Measurements from ENCODE around the gene MYL1.

MYL1 gene

DNA sequence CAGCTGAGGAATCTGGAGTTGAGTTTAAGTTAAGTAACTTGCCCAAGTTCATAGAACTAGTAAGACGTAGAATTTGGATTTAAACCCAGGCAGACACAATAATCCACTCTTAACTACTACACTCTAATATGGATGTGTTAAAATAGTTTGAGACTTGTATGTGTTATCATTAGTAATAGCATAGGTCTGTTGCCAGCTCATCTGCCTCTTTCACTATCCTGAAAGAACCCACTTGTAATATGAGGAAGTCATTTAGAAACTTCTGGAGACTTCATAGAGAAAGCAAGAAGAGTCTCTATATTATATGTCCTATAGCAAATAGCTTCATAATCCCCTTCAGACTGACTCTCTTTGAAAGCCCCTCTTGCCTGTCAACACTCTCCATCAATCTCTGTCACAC is 46.7 kb downstream of the MYL1 start:
- Histone ChIP-seq H3K4me1 (ENCODE audit: control insufficient read depth, insufficient read depth, low read length) (no peaks in the 10 kb centered on the region), H3K36me3 (ENCODE audit: control insufficient read depth in 2 of 2, insufficient read depth in 2 of 2, low read length in 2 of 2) (no peaks in the 10 kb centered on the region), H3K4me3 (ENCODE audit: low read length in 2 of 2) (no peak overlapping the region), H3K9ac (ENCODE audit: low read length in 2 of 2) (no peak overlapping the region), H3K27me3 (ENCODE audit: control insufficient read depth in 1 of 2, insufficient read depth in 2 of 2, low read length in 2 of 2) (no peaks in the 10 kb centered on the region), H3K9me3 (ENCODE audit: control insufficient read depth in 2 of 2, low read length in 2 of 2) (no peaks in the 10 kb centered on the region), H3K27ac (ENCODE audit: low read length) (no peak overlapping the region)

- no peaks in the 10 kb centered on the region for H3K27me3 ChIP-seq (ENCODE audit: control insufficient read depth in 1 of 2, insufficient read depth in 2 of 2, low read length in 2 of 2)
- H3K9me3 ChIP-seq (ENCODE audit: control insufficient read depth in 2 of 2, low read length in 2 of 2) = no peaks in the 10 kb centered on the region
- no peak overlapping the region for H3K4me3 ChIP-seq (ENCODE audit: low read length in 2 of 2)
- no peaks in the 10 kb centered on the region for H3K36me3 ChIP-seq (ENCODE audit: control insufficient read depth in 2 of 2, insufficient read depth in 2 of 2, low read length in 2 of 2)
- no peak overlapping the region for H3K9ac ChIP-seq (ENCODE audit: low read length in 2 of 2)
- no peak overlapping the region for H3K27ac ChIP-seq (ENCODE audit: low read length)
- no peaks in the 10 kb centered on the region for H3K4me1 ChIP-seq (ENCODE audit: control insufficient read depth, insufficient read depth, low read length)
These were observed 47.3 kb downstream of the MYL1 start for GRCh38 chr2:210267698-210268097.

DNA sequence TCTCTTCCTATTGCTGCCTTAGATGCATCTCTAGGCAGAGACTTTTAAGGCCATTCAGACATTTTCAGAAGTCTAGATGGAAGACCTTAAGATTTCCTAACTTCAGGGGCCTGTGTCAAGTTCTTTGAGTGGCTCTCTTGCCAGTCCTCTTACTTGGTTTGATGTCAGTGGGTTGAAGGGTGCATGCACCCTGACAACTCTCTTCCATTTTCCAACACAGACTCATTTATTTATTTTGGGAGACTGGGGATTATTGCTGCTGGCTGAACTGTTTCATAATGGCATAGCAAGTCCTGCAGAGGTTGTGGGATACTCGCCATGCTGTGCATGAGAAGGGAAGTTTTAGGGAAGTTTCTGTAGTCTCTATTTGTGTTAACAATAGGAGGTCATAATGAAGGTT is 50.7 kb downstream of the MYL1 start:
- Histone ChIP-seq H3K9me3 (ENCODE audit: control insufficient read depth in 2 of 2, low read length in 2 of 2) (no peaks in the 10 kb centered on the region), H3K9ac (ENCODE audit: low read length in 2 of 2) (no peak overlapping the region), H3K27me3 (ENCODE audit: control insufficient read depth in 1 of 2, insufficient read depth in 2 of 2, low read length in 2 of 2) (no peaks in the 10 kb centered on the region), H3K4me1 (ENCODE audit: control insufficient read depth, insufficient read depth, low read length) (no peaks in the 10 kb centered on the region), H3K27ac (ENCODE audit: low read length) (no peak overlapping the region), H3K36me3 (ENCODE audit: control insufficient read depth in 2 of 2, insufficient read depth in 2 of 2, low read length in 2 of 2) (no peaks in the 10 kb centered on the region), H3K4me3 (ENCODE audit: low read length in 2 of 2) (no peak overlapping the region)

- Histone ChIP-seq H3K9ac (ENCODE audit: low read length in 2 of 2) (no peak overlapping the region), H3K27ac (ENCODE audit: low read length) (no peak overlapping the region), H3K36me3 (ENCODE audit: control insufficient read depth in 2 of 2, insufficient read depth in 2 of 2, low read length in 2 of 2) (no peaks in the 10 kb centered on the region), H3K4me1 (ENCODE audit: control insufficient read depth, insufficient read depth, low read length) (no peaks in the 10 kb centered on the region), H3K4me3 (ENCODE audit: low read length in 2 of 2) (no peak overlapping the region), H3K27me3 (ENCODE audit: control insufficient read depth in 1 of 2, insufficient read depth in 2 of 2, low read length in 2 of 2) (no peaks in the 10 kb centered on the region), H3K9me3 (ENCODE audit: control insufficient read depth in 2 of 2, low read length in 2 of 2) (no peaks in the 10 kb centered on the region)
These were observed 51.1 kb downstream of the MYL1 start for GRCh38 chr2:210263841-210264240.

- no peaks in the 10 kb centered on the region for H3K36me3 ChIP-seq (ENCODE audit: control insufficient read depth in 2 of 2, insufficient read depth in 2 of 2, low read length in 2 of 2)
- H3K4me3 ChIP-seq (ENCODE audit: low read length in 2 of 2) = no peak overlapping the region
These were observed 52.9 kb downstream of the MYL1 start for GRCh38 chr2:210262036-210262435.

DNA sequence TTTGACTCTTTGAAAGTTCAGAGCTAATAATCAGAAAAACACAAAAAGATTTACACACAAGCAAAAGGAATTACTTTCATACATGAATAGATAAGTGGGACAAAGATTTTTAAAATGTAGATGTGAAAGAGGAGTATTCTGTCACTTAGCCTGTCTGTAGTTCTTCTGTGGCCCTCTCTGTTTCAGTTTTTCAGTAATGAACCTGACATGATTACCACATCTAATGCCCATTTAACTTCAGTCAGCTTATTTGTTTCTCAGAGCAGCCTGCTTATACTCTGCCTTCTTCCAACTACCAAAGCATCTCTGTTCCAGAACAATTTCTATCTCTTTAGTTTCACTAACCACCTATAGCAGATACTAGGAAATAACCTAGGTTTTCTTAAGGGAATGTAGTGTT is 55.3 kb downstream of the MYL1 start:
- Histone ChIP-seq H3K27me3 (ENCODE audit: control insufficient read depth in 1 of 2, insufficient read depth in 2 of 2, low read length in 2 of 2) (no peaks in the 10 kb centered on the region), H3K9me3 (ENCODE audit: control insufficient read depth in 2 of 2, low read length in 2 of 2) (no peaks in the 10 kb centered on the region), H3K36me3 (ENCODE audit: control insufficient read depth in 2 of 2, insufficient read depth in 2 of 2, low read length in 2 of 2) (no peaks in the 10 kb centered on the region), H3K9ac (ENCODE audit: low read length in 2 of 2) (no peak overlapping the region), H3K4me3 (ENCODE audit: low read length in 2 of 2) (no peak overlapping the region), H3K4me1 (ENCODE audit: control insufficient read depth, insufficient read depth, low read length) (no peaks in the 10 kb centered on the region), H3K27ac (ENCODE audit: low read length) (no peak overlapping the region)

More at GRCh38 chr2:210262036-210262435, 52.9 kb downstream of the MYL1 start:
- Histone ChIP-seq H3K4me1 (ENCODE audit: control insufficient read depth, insufficient read depth, low read length) (no peaks in the 10 kb centered on the region), H3K27me3 (ENCODE audit: control insufficient read depth in 1 of 2, insufficient read depth in 2 of 2, low read length in 2 of 2) (no peaks in the 10 kb centered on the region), H3K9ac (ENCODE audit: low read length in 2 of 2) (no peak overlapping the region), H3K27ac (ENCODE audit: low read length) (no peak overlapping the region), H3K9me3 (ENCODE audit: control insufficient read depth in 2 of 2, low read length in 2 of 2) (no peaks in the 10 kb centered on the region)

DNA sequence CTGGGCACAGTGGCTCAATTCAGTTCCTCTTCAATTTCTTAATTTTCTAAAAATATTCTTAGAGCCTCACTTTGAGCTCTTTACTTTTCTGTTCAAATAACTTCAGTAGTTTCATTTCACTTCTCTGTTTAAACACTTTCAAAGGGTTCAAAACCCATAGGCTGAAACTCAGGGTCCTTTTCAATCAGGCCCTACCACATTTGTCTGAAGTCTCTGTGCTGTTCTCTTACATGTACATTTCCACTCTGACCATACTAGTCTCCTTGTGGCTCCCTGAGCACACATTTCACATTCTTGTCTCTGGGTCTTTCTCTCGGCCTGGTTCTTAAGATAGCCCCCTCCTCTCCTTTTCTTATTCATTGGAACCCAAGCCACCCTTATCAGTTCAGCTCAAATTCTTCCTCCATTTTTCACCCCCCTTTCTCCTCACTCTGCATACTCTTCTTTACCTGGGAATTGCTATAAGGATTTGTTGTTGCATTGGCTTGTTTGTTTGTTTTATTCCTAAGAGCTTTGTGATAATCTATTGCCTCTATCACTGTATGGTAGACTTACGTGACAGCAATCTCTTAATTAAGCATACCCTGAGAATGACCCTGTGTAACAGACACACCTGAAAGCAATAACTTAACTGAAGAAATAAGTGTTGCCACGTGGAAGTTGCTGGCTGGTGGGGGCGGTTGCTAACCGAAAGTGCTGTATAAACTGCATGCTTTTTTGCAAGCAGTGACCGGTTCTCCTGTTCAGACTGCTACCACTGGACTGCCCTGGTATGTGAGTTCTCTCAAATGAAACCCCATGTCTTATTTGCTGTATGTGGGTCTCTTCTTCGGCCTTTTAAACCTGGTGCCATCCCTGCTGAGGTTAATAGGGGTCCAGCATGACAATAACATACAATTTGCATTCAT is 62.0 kb downstream of the MYL1 start:
- Histone ChIP-seq H3K4me3 (ENCODE audit: low read length in 2 of 2) (no peak overlapping the region), H3K4me1 (ENCODE audit: control insufficient read depth, insufficient read depth, low read length) (no peaks in the 10 kb centered on the region), H3K36me3 (ENCODE audit: control insufficient read depth in 2 of 2, insufficient read depth in 2 of 2, low read length in 2 of 2) (no peaks in the 10 kb centered on the region), H3K9ac (ENCODE audit: low read length in 2 of 2) (no peak overlapping the region), H3K27me3 (ENCODE audit: control insufficient read depth in 1 of 2, insufficient read depth in 2 of 2, low read length in 2 of 2) (no peaks in the 10 kb centered on the region), H3K27ac (ENCODE audit: low read length) (no peak overlapping the region), H3K9me3 (ENCODE audit: control insufficient read depth in 2 of 2, low read length in 2 of 2) (no peaks in the 10 kb centered on the region)

GRCh38 chr2:210250622-210251021 is 64.4 kb downstream of the MYL1 start:
- no peaks in the 10 kb centered on the region for H3K4me1 ChIP-seq (ENCODE audit: control insufficient read depth, insufficient read depth, low read length)
- no peak overlapping the region for H3K4me3 ChIP-seq (ENCODE audit: low read length in 2 of 2)
- no peaks in the 10 kb centered on the region for H3K27me3 ChIP-seq (ENCODE audit: control insufficient read depth in 1 of 2, insufficient read depth in 2 of 2, low read length in 2 of 2)
- H3K36me3 ChIP-seq (ENCODE audit: control insufficient read depth in 2 of 2, insufficient read depth in 2 of 2, low read length in 2 of 2) = no peaks in the 10 kb centered on the region
- H3K9me3 ChIP-seq (ENCODE audit: control insufficient read depth in 2 of 2, low read length in 2 of 2) = no peaks in the 10 kb centered on the region
- H3K27ac ChIP-seq (ENCODE audit: low read length) = no peak overlapping the region
- no peak overlapping the region for H3K9ac ChIP-seq (ENCODE audit: low read length in 2 of 2)

Measured in stomach smooth muscle (tissue), 2 donors.